GM12878 (cell line): Measurements from ENCODE around the gene MAP4K2.

Experiments
- PML ChIP-seq: IDR thresholded peaks from 2 replicates; pipeline ENCODE4 v1.6.1; 2012; ENCODE audit warnings: low read length, inconsistent platforms
- POLR2AphosphoS5 ChIP-seq: IDR thresholded peaks from 2 replicates; pipeline ENCODE4 v1.6.1; 2011; ENCODE audit warnings: mild to moderate bottlenecking, low read length, inconsistent platforms
- RFX5 ChIP-seq: IDR thresholded peaks from 2 replicates; pipeline ENCODE4 v1.6.1; 2011; ENCODE audit warnings: low read depth, low read length, improper control_type of control experiment
- TF ChIP-seq, protein P1 (sequence below), 3 experiments: IDR thresholded peaks in 2 of 3; conservative IDR thresholded peaks in 1 of 3; 2 replicates each; pipeline ENCODE4 v1.5.1; 2011; ENCODE audit warnings: low read depth in 3 of 3, low read length in 3 of 3, mild to moderate bottlenecking in 3 of 3, control low read depth in 2 of 3, moderate library complexity in 2 of 3, inconsistent platforms in 1 of 3, mixed read lengths in 1 of 3; ENCODE audit not compliant: control insufficient read depth in 2 of 3, insufficient read depth in 1 of 3; ENCODE audit errors: extremely low read depth in 1 of 3
- TF ChIP-seq, protein P2 (sequence below): fragments of 450-650 bp; formaldehyde crosslinking; IDR thresholded peaks from 2 replicates; pipeline ENCODE4 v1.4.0; 2020; ENCODE audit warnings: mild to moderate bottlenecking, moderate library complexity

DNA sequence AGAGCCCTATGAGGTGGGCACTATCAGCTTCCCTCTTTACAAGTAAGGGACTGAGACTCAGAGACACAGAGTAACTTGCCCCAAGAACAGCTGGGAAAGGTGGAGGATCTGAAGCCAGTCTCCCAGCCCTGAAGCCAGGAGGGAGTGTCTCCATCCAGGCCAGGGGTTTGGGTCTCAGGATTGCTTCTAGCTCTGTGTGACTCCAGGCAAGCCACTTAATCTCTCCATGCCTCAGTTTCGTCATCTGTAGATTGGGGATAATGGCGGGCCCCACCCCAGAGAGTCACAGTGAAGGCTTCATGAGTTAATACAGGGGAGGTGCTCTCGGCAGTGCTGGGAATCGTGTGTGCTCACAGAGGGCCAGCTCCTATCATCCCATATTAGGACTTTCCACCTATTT is 10.5 kb downstream of the MAP4K2 start:
- TF ChIP-seq RFX5 (no peak), PML (no peak), POLR2AphosphoS5 (no peak)
- TF ChIP-seq, protein P1, sequence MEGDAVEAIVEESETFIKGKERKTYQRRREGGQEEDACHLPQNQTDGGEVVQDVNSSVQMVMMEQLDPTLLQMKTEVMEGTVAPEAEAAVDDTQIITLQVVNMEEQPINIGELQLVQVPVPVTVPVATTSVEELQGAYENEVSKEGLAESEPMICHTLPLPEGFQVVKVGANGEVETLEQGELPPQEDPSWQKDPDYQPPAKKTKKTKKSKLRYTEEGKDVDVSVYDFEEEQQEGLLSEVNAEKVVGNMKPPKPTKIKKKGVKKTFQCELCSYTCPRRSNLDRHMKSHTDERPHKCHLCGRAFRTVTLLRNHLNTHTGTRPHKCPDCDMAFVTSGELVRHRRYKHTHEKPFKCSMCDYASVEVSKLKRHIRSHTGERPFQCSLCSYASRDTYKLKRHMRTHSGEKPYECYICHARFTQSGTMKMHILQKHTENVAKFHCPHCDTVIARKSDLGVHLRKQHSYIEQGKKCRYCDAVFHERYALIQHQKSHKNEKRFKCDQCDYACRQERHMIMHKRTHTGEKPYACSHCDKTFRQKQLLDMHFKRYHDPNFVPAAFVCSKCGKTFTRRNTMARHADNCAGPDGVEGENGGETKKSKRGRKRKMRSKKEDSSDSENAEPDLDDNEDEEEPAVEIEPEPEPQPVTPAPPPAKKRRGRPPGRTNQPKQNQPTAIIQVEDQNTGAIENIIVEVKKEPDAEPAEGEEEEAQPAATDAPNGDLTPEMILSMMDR (IDR thresholded peaks at IDR 0.05 in 2 of 3, conservative IDR thresholded peaks at IDR 0.05 in 1 of 3; ENCODE audit: control insufficient read depth in 2 of 3, extremely low read depth in 1 of 3, insufficient read depth in 1 of 3, low read depth in 3 of 3, low read length in 3 of 3): no peak
- TF ChIP-seq, protein P2, sequence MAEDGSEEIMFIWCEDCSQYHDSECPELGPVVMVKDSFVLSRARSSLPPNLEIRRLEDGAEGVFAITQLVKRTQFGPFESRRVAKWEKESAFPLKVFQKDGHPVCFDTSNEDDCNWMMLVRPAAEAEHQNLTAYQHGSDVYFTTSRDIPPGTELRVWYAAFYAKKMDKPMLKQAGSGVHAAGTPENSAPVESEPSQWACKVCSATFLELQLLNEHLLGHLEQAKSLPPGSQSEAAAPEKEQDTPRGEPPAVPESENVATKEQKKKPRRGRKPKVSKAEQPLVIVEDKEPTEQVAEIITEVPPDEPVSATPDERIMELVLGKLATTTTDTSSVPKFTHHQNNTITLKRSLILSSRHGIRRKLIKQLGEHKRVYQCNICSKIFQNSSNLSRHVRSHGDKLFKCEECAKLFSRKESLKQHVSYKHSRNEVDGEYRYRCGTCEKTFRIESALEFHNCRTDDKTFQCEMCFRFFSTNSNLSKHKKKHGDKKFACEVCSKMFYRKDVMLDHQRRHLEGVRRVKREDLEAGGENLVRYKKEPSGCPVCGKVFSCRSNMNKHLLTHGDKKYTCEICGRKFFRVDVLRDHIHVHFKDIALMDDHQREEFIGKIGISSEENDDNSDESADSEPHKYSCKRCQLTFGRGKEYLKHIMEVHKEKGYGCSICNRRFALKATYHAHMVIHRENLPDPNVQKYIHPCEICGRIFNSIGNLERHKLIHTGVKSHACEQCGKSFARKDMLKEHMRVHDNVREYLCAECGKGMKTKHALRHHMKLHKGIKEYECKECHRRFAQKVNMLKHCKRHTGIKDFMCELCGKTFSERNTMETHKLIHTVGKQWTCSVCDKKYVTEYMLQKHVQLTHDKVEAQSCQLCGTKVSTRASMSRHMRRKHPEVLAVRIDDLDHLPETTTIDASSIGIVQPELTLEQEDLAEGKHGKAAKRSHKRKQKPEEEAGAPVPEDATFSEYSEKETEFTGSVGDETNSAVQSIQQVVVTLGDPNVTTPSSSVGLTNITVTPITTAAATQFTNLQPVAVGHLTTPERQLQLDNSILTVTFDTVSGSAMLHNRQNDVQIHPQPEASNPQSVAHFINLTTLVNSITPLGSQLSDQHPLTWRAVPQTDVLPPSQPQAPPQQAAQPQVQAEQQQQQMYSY (CRISPR knock-in tag): no peak
